ENCODE data around the gene ZNF804B. TPM values are rescaled to one million over a fixed set of nuclear protein-coding genes. Genes with fewer than 3 reads are reported as not detected.

The ZNF804B gene
- total RNA-seq (2014; rRNA removed; shearing (Covaris generic)), result not detected in 2 replicates
- not detected in 2 replicates for total RNA-seq (2022)
- percentile 0 among the genes with signal in this experiment for Bru-seq, nascent RNA
- BruChase-seq, experiment 1, labeled RNA remaining after a 6-hour chase, result percentile 2 among the genes with signal in this experiment
- BruChase-seq, experiment 2, labeled RNA remaining after a 2-hour chase, result percentile 2 among the genes with signal in this experiment
- long read RNA-seq, result 0 reads

DNA sequence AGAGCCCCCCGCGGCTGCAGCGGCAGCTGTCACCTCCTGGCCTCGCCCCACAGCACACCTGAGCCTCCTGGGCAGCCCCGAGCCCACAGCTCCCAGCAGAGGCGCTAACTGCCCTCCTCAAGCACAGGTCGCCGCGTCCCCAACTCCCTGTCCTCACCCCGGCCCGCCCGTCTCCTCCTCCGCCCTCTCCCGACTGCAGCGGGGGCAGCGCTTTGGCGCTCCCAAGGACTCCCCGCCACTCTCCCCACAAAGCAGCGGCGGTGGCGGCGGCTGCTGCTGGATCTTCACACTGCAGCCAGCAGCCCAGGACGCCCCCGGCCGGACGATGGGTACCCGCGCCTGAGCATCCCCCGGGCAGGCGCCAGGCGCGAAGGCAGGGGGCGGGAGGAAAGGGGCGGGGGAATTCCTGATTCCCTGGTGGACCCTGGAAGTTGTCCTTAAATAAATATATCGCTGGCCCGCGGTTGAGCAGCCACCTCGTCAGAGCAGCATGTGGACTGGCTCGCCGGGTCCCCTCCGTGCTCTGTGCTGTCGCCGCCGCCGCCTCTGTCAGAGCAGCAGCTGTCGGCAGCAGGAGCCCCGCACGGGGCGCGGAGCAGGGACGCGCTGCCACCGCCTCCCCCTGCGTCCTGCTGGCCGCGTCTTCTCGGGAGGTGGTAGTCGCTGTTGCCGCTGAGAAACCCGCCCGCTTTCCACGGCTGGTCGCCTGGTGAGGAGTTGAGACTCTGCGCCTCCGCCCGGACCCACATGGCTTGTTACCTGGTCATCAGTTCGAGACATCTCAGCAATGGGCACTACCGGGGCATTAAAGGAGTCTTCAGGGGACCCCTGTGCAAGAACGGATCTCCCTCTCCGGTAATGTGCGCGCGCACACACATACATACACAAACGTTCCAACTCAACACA, at the start of gene ZNF804B:
ZNF804B (plus strand) TSS at position 471 of the 906 bp plus-strand sequence; CDS start at position 748, 277 bp downstream.
- CTCF ChIA-PET (ENCODE audit: unreplicated experiment), result no interaction called here
- Histone ChIP-seq H3K4me2 (ENCODE audit: low read length) (no peak within 1 kb of the TSS), H3K9me3 (ENCODE audit: low read length) (no peaks in the 10 kb centered on the region), H3K4me1 (ENCODE audit: insufficient read depth, low read length, poor library complexity, severe bottlenecking) (no peaks in the 10 kb centered on the region), H3K27ac (ENCODE audit: low read depth, low read length, poor library complexity, severe bottlenecking) (no peak within 1 kb of the TSS), H3K9me2 (ENCODE audit: insufficient read depth, low read length) (no peaks in the 10 kb centered on the region), H3K79me2 (ENCODE audit: insufficient read depth, low read depth, low read length) (no peaks in the 10 kb centered on the region), H3K4me3 (ENCODE audit: low read depth, low read length, poor library complexity, severe bottlenecking) (no peak within 1 kb of the TSS), H4K20me1 (ENCODE audit: insufficient read depth, low read length) (no peaks in the 10 kb centered on the region), H2AFZ (ENCODE audit: low read length) (no peak within 1 kb of the TSS), H3K36me3 (ENCODE audit: insufficient read depth, low read length) (no peaks in the 10 kb centered on the region)
- TF ChIP-seq, protein P1, sequence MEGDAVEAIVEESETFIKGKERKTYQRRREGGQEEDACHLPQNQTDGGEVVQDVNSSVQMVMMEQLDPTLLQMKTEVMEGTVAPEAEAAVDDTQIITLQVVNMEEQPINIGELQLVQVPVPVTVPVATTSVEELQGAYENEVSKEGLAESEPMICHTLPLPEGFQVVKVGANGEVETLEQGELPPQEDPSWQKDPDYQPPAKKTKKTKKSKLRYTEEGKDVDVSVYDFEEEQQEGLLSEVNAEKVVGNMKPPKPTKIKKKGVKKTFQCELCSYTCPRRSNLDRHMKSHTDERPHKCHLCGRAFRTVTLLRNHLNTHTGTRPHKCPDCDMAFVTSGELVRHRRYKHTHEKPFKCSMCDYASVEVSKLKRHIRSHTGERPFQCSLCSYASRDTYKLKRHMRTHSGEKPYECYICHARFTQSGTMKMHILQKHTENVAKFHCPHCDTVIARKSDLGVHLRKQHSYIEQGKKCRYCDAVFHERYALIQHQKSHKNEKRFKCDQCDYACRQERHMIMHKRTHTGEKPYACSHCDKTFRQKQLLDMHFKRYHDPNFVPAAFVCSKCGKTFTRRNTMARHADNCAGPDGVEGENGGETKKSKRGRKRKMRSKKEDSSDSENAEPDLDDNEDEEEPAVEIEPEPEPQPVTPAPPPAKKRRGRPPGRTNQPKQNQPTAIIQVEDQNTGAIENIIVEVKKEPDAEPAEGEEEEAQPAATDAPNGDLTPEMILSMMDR (conservative IDR thresholded peaks at IDR 0.05; ENCODE audit: low read length), result no peak
- no peak for TF ChIP-seq EZH2phosphoT487 (IDR thresholded peaks at IDR 0.05; ENCODE audit: borderline replicate concordance, low read depth, low read length)
- intact Hi-C loops (cut with micrococcal nuclease; ENCODE audit: unreplicated experiment), result no loop called here
- POLR2A ChIA-PET, result interaction anchor here (1.4 kb wide), 1 partner anchor 12 kb away, joined by 4 read pairs; no protein-coding TSS in a partner anchor
- no peak for DNase-seq (ENCODE audit: low spot score)
- no TSS peak for BruUV-seq (replicated peaks)

- Histone ChIP-seq H3K79me2 (ENCODE audit: insufficient read depth, low read depth, low read length) (no peaks in the 10 kb centered on the region), H3K9me3 (ENCODE audit: low read length) (no peaks in the 10 kb centered on the region), H3K36me3 (ENCODE audit: insufficient read depth, low read length) (no peaks in the 10 kb centered on the region), H3K4me3 (ENCODE audit: low read depth, low read length, poor library complexity, severe bottlenecking) (no peak overlapping the region), H3K4me2 (ENCODE audit: low read length) (no peak overlapping the region), H3K27ac (ENCODE audit: low read depth, low read length, poor library complexity, severe bottlenecking) (no peak overlapping the region), H2AFZ (ENCODE audit: low read length) (no peak overlapping the region), H3K9me2 (ENCODE audit: insufficient read depth, low read length) (no peaks in the 10 kb centered on the region), H3K4me1 (ENCODE audit: insufficient read depth, low read length, poor library complexity, severe bottlenecking) (no peaks in the 10 kb centered on the region), H4K20me1 (ENCODE audit: insufficient read depth, low read length) (no peaks in the 10 kb centered on the region)
- BruUV-seq (replicated peaks), result no TSS peak
- CTCF ChIA-PET (ENCODE audit: unreplicated experiment), result no interaction called here
- intact Hi-C loops (cut with micrococcal nuclease; ENCODE audit: unreplicated experiment), result no loop called here
- no peak for DNase-seq (ENCODE audit: low spot score)
- POLR2A ChIA-PET, result interaction anchor here (0.6 kb wide), 1 partner anchor 1429 kb away, joined by 3 read pairs; no protein-coding TSS in a partner anchor
- TF ChIP-seq, protein P1 (conservative IDR thresholded peaks at IDR 0.05; ENCODE audit: low read length), result no peak
- no peak for TF ChIP-seq EZH2phosphoT487 (IDR thresholded peaks at IDR 0.05; ENCODE audit: borderline replicate concordance, low read depth, low read length)
Measured at GRCh38 chr7:88735920-88736319, 23.6 kb upstream of the ZNF804B start.

Data from OCI-LY7 (cell line).